ENCODE measurements around the gene FAR2. TPM values are rescaled to one million over a fixed set of nuclear protein-coding genes. Genes with fewer than 3 reads are reported as not detected.
"Not testable (repeated sequence)": the region's sequence is repeated elsewhere in the genome, so short reads cannot be mapped to it uniquely, and the experiment has no call there.

Gene FAR2
- total RNA-seq, 1 donor from 2014 or later: 3.9 TPM

- TF ChIP-seq EZH2 (IDR thresholded peaks at IDR 0.05; ENCODE audit: insufficient read depth, low read length): no peak
- Histone ChIP-seq H2AFZ (ENCODE audit: low read depth, low read length) (no peak overlapping the region), H3K9ac (ENCODE audit: low read length) (no peak overlapping the region), H3K79me2 (ENCODE audit: insufficient read depth, low read length) (peaks cover 2% of the 10 kb centered on the region), H3K4me1 (ENCODE audit: insufficient read depth, low read length) (peaks cover 4% of the 10 kb centered on the region), H3K9me3 (ENCODE audit: insufficient read depth, low read depth, low read length) (no peaks in the 10 kb centered on the region), H3K27ac (ENCODE audit: low read depth, low read length) (no peak overlapping the region), H3K36me3 (ENCODE audit: insufficient read depth, low read length) (no peaks in the 10 kb centered on the region), H3K4me3 (ENCODE audit: insufficient read depth, low read depth, low read length) (no peak overlapping the region), H3K27me3 (ENCODE audit: insufficient read depth, low read length) (no peaks in the 10 kb centered on the region), H3K4me2 (ENCODE audit: low read length) (no peak overlapping the region), H4K20me1 (ENCODE audit: insufficient read depth, low read length) (no peaks in the 10 kb centered on the region)
- DNase-seq (ENCODE audit: low read depth): no peak
- Mint-ChIP-seq H3K9me3 (ENCODE audit: unreplicated experiment) (peaks cover 6% of the 10 kb centered on the region), H3K27me3 (ENCODE audit: low read depth, unreplicated experiment) (peaks cover 3% of the 10 kb centered on the region), H3K27ac (ENCODE audit: unreplicated experiment) (no peak overlapping the region), H3K4me1 (ENCODE audit: low read depth, unreplicated experiment) (no peaks in the 10 kb centered on the region), H3K36me3 (ENCODE audit: low read depth, unreplicated experiment) (peaks cover 12% of the 10 kb centered on the region), H3K4me3 (ENCODE audit: unreplicated experiment) (no peak overlapping the region)
- FAIRE-seq: no peak
These were observed 18.4 kb downstream of the FAR2 start for GRCh38 chr12:29167445-29167844.

DNA sequence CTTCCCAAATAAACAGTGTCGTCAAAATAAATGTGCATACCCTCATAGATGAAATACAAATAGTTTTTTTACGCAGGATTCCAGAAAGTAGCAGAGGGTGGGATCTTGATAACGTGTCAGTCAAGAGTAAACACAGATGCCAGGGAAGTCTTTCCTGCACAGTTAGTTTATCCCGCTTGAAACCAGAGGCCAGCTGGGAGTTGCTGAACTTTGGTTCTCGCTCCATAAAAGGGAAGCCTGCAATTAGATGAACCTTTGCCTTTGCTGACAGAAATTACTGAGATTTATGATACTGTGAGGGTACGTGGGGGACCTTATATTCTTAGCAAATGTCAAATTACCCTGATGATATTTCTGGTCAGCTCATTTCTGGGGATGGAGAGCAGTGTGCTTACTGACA lies 18.9 kb downstream of the FAR2 start:
- H4K20me1 ChIP-seq (ENCODE audit: insufficient read depth, low read length): no peaks in the 10 kb centered on the region
- Mint-ChIP-seq H3K27me3 (ENCODE audit: low read depth, unreplicated experiment) (peaks cover 3% of the 10 kb centered on the region), H3K9me3 (ENCODE audit: unreplicated experiment) (peaks cover 6% of the 10 kb centered on the region), H3K4me3 (ENCODE audit: unreplicated experiment) (no peak overlapping the region), H3K36me3 (ENCODE audit: low read depth, unreplicated experiment) (peaks cover 12% of the 10 kb centered on the region), H3K4me1 (ENCODE audit: low read depth, unreplicated experiment) (no peaks in the 10 kb centered on the region), H3K27ac (ENCODE audit: unreplicated experiment) (no peak overlapping the region)
- no peak overlapping the region for H3K4me3 ChIP-seq (ENCODE audit: insufficient read depth, low read depth, low read length)
- no peak overlapping the region for H2AFZ ChIP-seq (ENCODE audit: low read depth, low read length)
- no peaks in the 10 kb centered on the region for H3K9me3 ChIP-seq (ENCODE audit: insufficient read depth, low read depth, low read length)
- peaks cover 4% of the 10 kb centered on the region for H3K4me1 ChIP-seq (ENCODE audit: insufficient read depth, low read length)
- FAIRE-seq: no peak
- no peak overlapping the region for H3K27ac ChIP-seq (ENCODE audit: low read depth, low read length)
- no peak for TF ChIP-seq EZH2 (IDR thresholded peaks at IDR 0.05; ENCODE audit: insufficient read depth, low read length)
- TF ChIP-seq, protein P1, sequence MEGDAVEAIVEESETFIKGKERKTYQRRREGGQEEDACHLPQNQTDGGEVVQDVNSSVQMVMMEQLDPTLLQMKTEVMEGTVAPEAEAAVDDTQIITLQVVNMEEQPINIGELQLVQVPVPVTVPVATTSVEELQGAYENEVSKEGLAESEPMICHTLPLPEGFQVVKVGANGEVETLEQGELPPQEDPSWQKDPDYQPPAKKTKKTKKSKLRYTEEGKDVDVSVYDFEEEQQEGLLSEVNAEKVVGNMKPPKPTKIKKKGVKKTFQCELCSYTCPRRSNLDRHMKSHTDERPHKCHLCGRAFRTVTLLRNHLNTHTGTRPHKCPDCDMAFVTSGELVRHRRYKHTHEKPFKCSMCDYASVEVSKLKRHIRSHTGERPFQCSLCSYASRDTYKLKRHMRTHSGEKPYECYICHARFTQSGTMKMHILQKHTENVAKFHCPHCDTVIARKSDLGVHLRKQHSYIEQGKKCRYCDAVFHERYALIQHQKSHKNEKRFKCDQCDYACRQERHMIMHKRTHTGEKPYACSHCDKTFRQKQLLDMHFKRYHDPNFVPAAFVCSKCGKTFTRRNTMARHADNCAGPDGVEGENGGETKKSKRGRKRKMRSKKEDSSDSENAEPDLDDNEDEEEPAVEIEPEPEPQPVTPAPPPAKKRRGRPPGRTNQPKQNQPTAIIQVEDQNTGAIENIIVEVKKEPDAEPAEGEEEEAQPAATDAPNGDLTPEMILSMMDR (IDR thresholded peaks at IDR 0.05; ENCODE audit: insufficient read depth, low read depth, low read length): no peak
- peaks cover 2% of the 10 kb centered on the region for H3K79me2 ChIP-seq (ENCODE audit: insufficient read depth, low read length)
- H3K27me3 ChIP-seq (ENCODE audit: insufficient read depth, low read length): no peaks in the 10 kb centered on the region
- no peak overlapping the region for H3K9ac ChIP-seq (ENCODE audit: low read length)
- DNase-seq (ENCODE audit: low read depth): no peak
- no peak overlapping the region for H3K4me2 ChIP-seq (ENCODE audit: low read length)
- no peaks in the 10 kb centered on the region for H3K36me3 ChIP-seq (ENCODE audit: insufficient read depth, low read length)

GRCh38 chr12:29169978-29170377 lies 20.9 kb downstream of the FAR2 start:
- not testable (repeated sequence) for H3K36me3 ChIP-seq (ENCODE audit: insufficient read depth, low read length); H3K4me1 Mint-ChIP-seq (ENCODE audit: low read depth, unreplicated experiment); H3K9me3 Mint-ChIP-seq (ENCODE audit: unreplicated experiment); H3K4me3 Mint-ChIP-seq (ENCODE audit: unreplicated experiment); H3K27ac ChIP-seq (ENCODE audit: low read depth, low read length); H3K4me1 ChIP-seq (ENCODE audit: insufficient read depth, low read length); H3K27me3 ChIP-seq (ENCODE audit: insufficient read depth, low read length); H3K27ac Mint-ChIP-seq (ENCODE audit: unreplicated experiment); DNase-seq (ENCODE audit: low read depth); H3K9ac ChIP-seq (ENCODE audit: low read length); H3K4me3 ChIP-seq (ENCODE audit: insufficient read depth, low read depth, low read length); H4K20me1 ChIP-seq (ENCODE audit: insufficient read depth, low read length); H2AFZ ChIP-seq (ENCODE audit: low read depth, low read length); H3K79me2 ChIP-seq (ENCODE audit: insufficient read depth, low read length); H3K27me3 Mint-ChIP-seq (ENCODE audit: low read depth, unreplicated experiment); H3K9me3 ChIP-seq (ENCODE audit: insufficient read depth, low read depth, low read length); FAIRE-seq; H3K4me2 ChIP-seq (ENCODE audit: low read length)
- peaks cover 12% of the 10 kb centered on the region for H3K36me3 Mint-ChIP-seq (ENCODE audit: low read depth, unreplicated experiment)

DNA sequence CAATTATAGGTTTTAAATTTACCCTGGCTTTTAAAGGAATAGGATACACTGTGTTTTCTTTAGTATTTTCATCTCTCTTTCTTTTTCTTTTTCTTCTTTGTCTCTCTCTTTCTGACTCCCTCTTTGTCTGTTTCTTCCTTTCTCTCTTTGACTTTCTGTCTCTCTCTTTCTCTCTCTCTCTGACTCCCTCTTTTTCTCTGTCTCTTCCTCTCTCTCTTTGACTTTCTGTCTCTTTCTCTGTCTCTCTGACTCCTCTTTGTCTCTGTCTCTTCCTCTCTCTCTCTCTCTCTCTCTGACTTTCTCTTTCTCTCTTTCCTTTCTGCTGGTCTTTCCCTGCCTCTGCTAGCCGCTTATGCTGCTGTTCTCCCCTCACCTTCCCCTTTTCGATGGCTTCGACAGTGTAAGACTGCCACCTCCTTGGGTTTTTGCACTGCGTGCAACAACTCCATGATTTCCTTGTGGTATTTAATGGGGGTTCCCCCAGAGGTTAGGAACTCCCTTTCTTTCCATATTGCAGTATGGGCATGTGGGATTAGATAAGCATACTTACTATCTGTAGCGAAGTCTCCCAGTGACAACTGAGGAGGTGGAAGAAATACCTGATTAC lies 21.5 kb downstream of the FAR2 start:
- not testable (repeated sequence) for H3K79me2 ChIP-seq (ENCODE audit: insufficient read depth, low read length); H3K9ac ChIP-seq (ENCODE audit: low read length); H3K4me3 Mint-ChIP-seq (ENCODE audit: unreplicated experiment); H4K20me1 ChIP-seq (ENCODE audit: insufficient read depth, low read length); DNase-seq (ENCODE audit: low read depth); H3K36me3 ChIP-seq (ENCODE audit: insufficient read depth, low read length); H3K4me3 ChIP-seq (ENCODE audit: insufficient read depth, low read depth, low read length); H3K27ac ChIP-seq (ENCODE audit: low read depth, low read length); H3K9me3 Mint-ChIP-seq (ENCODE audit: unreplicated experiment); H3K27me3 ChIP-seq (ENCODE audit: insufficient read depth, low read length); H3K4me1 ChIP-seq (ENCODE audit: insufficient read depth, low read length); H3K4me1 Mint-ChIP-seq (ENCODE audit: low read depth, unreplicated experiment); H2AFZ ChIP-seq (ENCODE audit: low read depth, low read length); FAIRE-seq; H3K27me3 Mint-ChIP-seq (ENCODE audit: low read depth, unreplicated experiment); H3K27ac Mint-ChIP-seq (ENCODE audit: unreplicated experiment); H3K4me2 ChIP-seq (ENCODE audit: low read length); H3K9me3 ChIP-seq (ENCODE audit: insufficient read depth, low read depth, low read length)
- H3K36me3 Mint-ChIP-seq (ENCODE audit: low read depth, unreplicated experiment): peaks cover 12% of the 10 kb centered on the region
